Panc1 (cell line): ENCODE measurements around the gene GSG1. TPM values are rescaled to one million over a fixed set of nuclear protein-coding genes. Genes with fewer than 3 reads are reported as not detected.

Experiments
- ATAC-seq: fragments of 200-7000 bp; cut with Tn5 transposase; 2 replicates; pipeline ENCODE4 v1.9.1; 2020; ENCODE audit warnings: mild to moderate bottlenecking, moderate library complexity
- BruUV-seq: library from RNA; stranded (reverse); fragments of 400-500 nt; replicated peaks from 2 replicates; lab custom pipeline; 2021; lab: Mats Ljungman, UMichigan
- CTCF ChIA-PET: fragments of 300-600 bp; sonication (Branson Sonifier 250); formaldehyde crosslinking; loops from one replicate; lab custom pipeline; 2022; ENCODE audit warnings: antibody characterized with exemption; lab: Charles Lee
- POLR2A ChIA-PET: fragments of 300-600 bp; sonication (Branson Sonifier 250); formaldehyde crosslinking; loops from one replicate; lab custom pipeline; 2022; ENCODE audit warnings: antibody characterized with exemption; lab: Charles Lee
- DNase-seq: peaks from one replicate; pipeline ENCODE4 v3.0.0-alpha.2; 2010; ENCODE audit warnings: low read depth, low spot score
- H3K27ac ChIP-seq: 2 replicates; pipeline ENCODE4 v1.5.1; 2011; ENCODE audit warnings: mild to moderate bottlenecking, low read length, inconsistent platforms
- H3K27me3 ChIP-seq: fragments of 200-500 bp; sonication (Bioruptor generic); 2 replicates; pipeline ENCODE4 v1.6.0; 2014; ENCODE audit warnings: low read length, inconsistent platforms; ENCODE audit not compliant: control insufficient read depth, insufficient read depth
- H3K36me3 ChIP-seq: fragments of 200-500 bp; sonication (Bioruptor generic); 2 replicates; pipeline ENCODE4 v1.5.1; 2014; ENCODE audit warnings: inconsistent platforms, mild to moderate bottlenecking, low read length, moderate library complexity; ENCODE audit not compliant: control insufficient read depth, insufficient read depth
- H3K4me1 ChIP-seq: 2 replicates; pipeline ENCODE4 v1.5.1; 2011; ENCODE audit warnings: inconsistent platforms, mild to moderate bottlenecking, low read length, moderate library complexity; ENCODE audit not compliant: control insufficient read depth, insufficient read depth
- H3K4me3 ChIP-seq, 2 experiments: 2 replicates each; pipeline ENCODE4 v1.5.1; 2011 to 2012; ENCODE audit warnings: low read depth in 2 of 2, low read length in 2 of 2, mild to moderate bottlenecking in 2 of 2, inconsistent platforms in 1 of 2, moderate library complexity in 1 of 2
- H3K9me3 ChIP-seq: fragments of 200-500 bp; sonication (Bioruptor generic); 2 replicates; pipeline ENCODE4 v1.5.1; 2014; ENCODE audit warnings: low read depth, mild to moderate bottlenecking, inconsistent platforms, low read length, moderate library complexity; ENCODE audit not compliant: control insufficient read depth, insufficient read depth
- POLR2AphosphoS5 ChIP-seq: IDR thresholded peaks from 2 replicates; pipeline ENCODE4 v1.6.1; 2012; ENCODE audit warnings: mild to moderate bottlenecking, low read depth, low read length, moderate library complexity
- SIN3A ChIP-seq: IDR thresholded peaks from 2 replicates; pipeline ENCODE4 v1.6.1; 2012; ENCODE audit warnings: low read depth, mild to moderate bottlenecking, low read length, moderate library complexity, borderline replicate concordance; ENCODE audit not compliant: insufficient read depth
- TCF7L2 ChIP-seq: IDR thresholded peaks from 2 replicates; pipeline ENCODE4 v1.6.1; 2011; ENCODE audit warnings: mild to moderate bottlenecking, low read depth, low read length, inconsistent platforms
- in situ Hi-C: cut with HindIII; loops from 2 replicates; pipeline ENCODE4 v1.10.0; 2016; ENCODE audit warnings: low sequenced_read_pairs, low pct_unique_long_range_greater_than_20kb
- intact Hi-C: fragments of 100-400 bp; cut with micrococcal nuclease; formaldehyde crosslinking; loops from one replicate; pipeline ENCODE4 v1.10.0; 2022; ENCODE audit not compliant: unreplicated experiment
- total RNA-seq: library from RNA; stranded (reverse); gene quantifications from one replicate; pipeline ENCODE4 v1.2.1, GENCODE V29; 2021; ENCODE audit not compliant: unreplicated experiment
- TF ChIP-seq, protein P1 (sequence below), 2 experiments: IDR thresholded peaks; 2 replicates each; pipeline ENCODE4 v1.6.1; 2011 to 2012; ENCODE audit warnings: low read depth in 2 of 2, control low read depth in 1 of 2, low read length in 1 of 2, mild to moderate bottlenecking in 1 of 2, moderate library complexity in 1 of 2; ENCODE audit not compliant: insufficient read depth in 1 of 2
- TF ChIP-seq, protein P2 (sequence below): fragments of 450-650 bp; IDR thresholded peaks from 2 replicates; pipeline ENCODE4 v1.5.1; 2017; ENCODE audit warnings: mild to moderate bottlenecking

The GSG1 gene
- total RNA-seq, 1 experiment from 2014 or later, result not detected

DNA sequence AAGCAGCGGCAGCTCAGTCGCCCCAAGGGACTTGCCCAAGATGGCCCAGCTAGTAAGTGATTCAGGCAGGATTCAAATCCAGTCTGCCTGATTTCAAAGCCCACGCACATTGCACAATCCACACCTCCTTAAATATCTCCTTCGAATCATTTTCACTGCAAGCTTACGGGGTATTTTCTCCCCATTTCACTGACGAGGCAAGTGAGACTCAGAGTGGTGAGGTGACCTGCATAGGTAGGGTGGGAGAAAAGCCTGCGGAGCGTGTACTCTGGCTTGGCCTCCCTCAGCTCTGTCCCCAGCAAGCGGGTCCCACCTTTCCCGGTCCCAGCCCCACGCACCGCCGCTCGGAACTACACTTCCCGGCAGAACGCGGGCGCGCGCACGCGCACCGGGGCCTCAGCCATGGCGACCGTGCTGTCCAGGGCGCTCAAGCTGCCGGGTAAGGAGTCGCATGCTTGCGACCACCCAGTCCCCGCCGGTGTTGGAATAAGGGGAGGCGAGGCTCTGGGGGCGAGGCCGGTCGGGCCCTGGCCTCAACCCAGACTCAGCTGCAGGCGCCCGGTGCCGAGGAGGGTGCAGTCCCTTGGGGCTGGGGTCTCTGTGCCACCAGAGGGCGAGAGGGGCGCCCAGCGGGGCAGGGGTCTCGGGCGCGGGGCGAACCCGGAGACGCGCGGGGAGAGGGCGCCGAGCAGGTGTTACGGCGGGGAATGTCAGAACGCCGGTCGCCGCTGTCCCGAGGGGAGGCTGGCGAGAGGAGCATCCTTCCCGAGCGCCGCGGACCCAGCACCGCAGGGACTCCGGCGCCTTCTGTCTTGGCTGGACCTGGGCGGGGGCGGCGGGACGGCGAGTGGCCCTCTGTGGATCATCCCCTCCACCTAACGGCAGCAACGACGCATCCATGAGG is 59.2 kb downstream of the GSG1 start, which contains the start of gene FAM234B:
Gene FAM234B (plus strand): TSS at position 380 of the 904 bp plus-strand sequence. CDS start 23 bp downstream, at position 403.
- no TSS peak for BruUV-seq
- intact Hi-C loops, result no loop called here
- ChIA-PET POLR2A (no interaction called here), CTCF (interaction anchor here (0.6 kb wide), 1 partner anchor 212 kb away, joined by 3 read pairs; no protein-coding TSS in a partner anchor)
- no peaks in the 10 kb centered on the region for H3K27me3 ChIP-seq
- DNase-seq, result no peak
- 0 out of 2 replicates have a peak within 1 kb of the TSS, but pooled peaks have one; percentile 21 for H3K27ac ChIP-seq
- no peaks in the 10 kb centered on the region for H3K4me1 ChIP-seq
- TF ChIP-seq, protein P1, sequence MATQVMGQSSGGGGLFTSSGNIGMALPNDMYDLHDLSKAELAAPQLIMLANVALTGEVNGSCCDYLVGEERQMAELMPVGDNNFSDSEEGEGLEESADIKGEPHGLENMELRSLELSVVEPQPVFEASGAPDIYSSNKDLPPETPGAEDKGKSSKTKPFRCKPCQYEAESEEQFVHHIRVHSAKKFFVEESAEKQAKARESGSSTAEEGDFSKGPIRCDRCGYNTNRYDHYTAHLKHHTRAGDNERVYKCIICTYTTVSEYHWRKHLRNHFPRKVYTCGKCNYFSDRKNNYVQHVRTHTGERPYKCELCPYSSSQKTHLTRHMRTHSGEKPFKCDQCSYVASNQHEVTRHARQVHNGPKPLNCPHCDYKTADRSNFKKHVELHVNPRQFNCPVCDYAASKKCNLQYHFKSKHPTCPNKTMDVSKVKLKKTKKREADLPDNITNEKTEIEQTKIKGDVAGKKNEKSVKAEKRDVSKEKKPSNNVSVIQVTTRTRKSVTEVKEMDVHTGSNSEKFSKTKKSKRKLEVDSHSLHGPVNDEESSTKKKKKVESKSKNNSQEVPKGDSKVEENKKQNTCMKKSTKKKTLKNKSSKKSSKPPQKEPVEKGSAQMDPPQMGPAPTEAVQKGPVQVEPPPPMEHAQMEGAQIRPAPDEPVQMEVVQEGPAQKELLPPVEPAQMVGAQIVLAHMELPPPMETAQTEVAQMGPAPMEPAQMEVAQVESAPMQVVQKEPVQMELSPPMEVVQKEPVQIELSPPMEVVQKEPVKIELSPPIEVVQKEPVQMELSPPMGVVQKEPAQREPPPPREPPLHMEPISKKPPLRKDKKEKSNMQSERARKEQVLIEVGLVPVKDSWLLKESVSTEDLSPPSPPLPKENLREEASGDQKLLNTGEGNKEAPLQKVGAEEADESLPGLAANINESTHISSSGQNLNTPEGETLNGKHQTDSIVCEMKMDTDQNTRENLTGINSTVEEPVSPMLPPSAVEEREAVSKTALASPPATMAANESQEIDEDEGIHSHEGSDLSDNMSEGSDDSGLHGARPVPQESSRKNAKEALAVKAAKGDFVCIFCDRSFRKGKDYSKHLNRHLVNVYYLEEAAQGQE (IDR thresholded peaks at IDR 0.05; ENCODE audit: insufficient read depth in 1 of 2, low read depth in 2 of 2, low read length in 1 of 2), result peak in 1 of 2 experiments; percentile 75; a peak in 1 of 4 replicates
- no peak for TF ChIP-seq POLR2AphosphoS5
- TF ChIP-seq TCF7L2, result no peak
- 0 out of 2 replicates have a peak, but pooled peaks have one; percentile 45 for TF ChIP-seq SIN3A
- TF ChIP-seq, protein P2, sequence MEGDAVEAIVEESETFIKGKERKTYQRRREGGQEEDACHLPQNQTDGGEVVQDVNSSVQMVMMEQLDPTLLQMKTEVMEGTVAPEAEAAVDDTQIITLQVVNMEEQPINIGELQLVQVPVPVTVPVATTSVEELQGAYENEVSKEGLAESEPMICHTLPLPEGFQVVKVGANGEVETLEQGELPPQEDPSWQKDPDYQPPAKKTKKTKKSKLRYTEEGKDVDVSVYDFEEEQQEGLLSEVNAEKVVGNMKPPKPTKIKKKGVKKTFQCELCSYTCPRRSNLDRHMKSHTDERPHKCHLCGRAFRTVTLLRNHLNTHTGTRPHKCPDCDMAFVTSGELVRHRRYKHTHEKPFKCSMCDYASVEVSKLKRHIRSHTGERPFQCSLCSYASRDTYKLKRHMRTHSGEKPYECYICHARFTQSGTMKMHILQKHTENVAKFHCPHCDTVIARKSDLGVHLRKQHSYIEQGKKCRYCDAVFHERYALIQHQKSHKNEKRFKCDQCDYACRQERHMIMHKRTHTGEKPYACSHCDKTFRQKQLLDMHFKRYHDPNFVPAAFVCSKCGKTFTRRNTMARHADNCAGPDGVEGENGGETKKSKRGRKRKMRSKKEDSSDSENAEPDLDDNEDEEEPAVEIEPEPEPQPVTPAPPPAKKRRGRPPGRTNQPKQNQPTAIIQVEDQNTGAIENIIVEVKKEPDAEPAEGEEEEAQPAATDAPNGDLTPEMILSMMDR, result peak; percentile 40
- no peaks in the 10 kb centered on the region for H3K9me3 ChIP-seq
- H3K36me3 ChIP-seq, result no peaks in the 10 kb centered on the region
- peak; percentile 98 for ATAC-seq
- H3K4me3 ChIP-seq, result peak within 1 kb of the TSS; percentile 73 to 93
- in situ Hi-C loops, result no loop called here

DNA sequence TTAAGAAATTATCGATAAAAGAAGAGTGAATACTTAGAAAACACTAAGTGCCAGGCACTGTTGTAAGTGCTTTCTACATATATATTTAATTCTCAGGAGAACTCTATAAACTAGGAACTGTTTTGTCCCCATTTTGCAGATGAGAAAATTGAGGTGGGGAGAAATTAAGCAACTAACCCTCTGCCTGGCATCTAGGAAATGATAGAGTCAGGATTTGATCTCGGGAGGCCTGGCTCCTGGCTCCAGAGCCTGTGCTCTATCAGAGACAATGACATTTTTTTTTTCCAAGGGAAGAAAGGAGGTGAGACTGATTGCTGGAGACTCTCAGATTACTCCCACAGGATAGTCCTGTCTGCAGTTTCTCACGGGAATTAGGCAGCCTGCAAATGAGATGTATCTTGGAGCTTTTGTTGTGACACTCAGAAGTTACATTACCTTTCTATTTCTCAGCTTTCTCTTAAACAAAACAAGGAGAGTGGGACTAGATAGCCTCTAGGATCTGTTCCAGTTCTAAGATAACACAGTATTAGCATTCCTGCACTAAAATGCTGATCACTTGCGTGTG is 60.7 kb downstream of the GSG1 start:
- no peak for ATAC-seq
- in situ Hi-C loops, result no loop called here
- intact Hi-C loops, result no loop called here

More for the DNA sequence above, 60.7 kb downstream of the GSG1 start:
- BruUV-seq, result no TSS peak
- no peak for DNase-seq
- Histone ChIP-seq H3K27me3 (no peaks in the 10 kb centered on the region), H3K4me1 (no peaks in the 10 kb centered on the region), H3K27ac (no peak overlapping the region), H3K4me3 (no peak overlapping the region), H3K36me3 (no peaks in the 10 kb centered on the region), H3K9me3 (no peaks in the 10 kb centered on the region)
- CTCF ChIA-PET, result no interaction called here
- TF ChIP-seq POLR2AphosphoS5, result no peak
- TF ChIP-seq, protein P2, result no peak
- POLR2A ChIA-PET, result no interaction called here
